Left ventricle myocardium superior (tissue), 1 donor: ENCODE measurements around the gene NIPA2. TPM values are rescaled to one million over a fixed set of nuclear protein-coding genes. Genes with fewer than 3 reads are reported as not detected.
"Not testable (repeated sequence)": the region's sequence is repeated elsewhere in the genome, so short reads cannot be mapped to it uniquely, and the experiment has no call there.

ENCODE experiments used
- ATAC-seq: fragments of 200-7000 bp; cut with Tn5 transposase; one replicate; pipeline ENCODE4 v1.9.1; 2020; ENCODE audit warnings: mild to moderate bottlenecking, moderate library complexity
- DNase-seq: peaks from one replicate; pipeline ENCODE4 v3.0.0-alpha.2; 2020
- intact Hi-C: fragments of 100-400 bp; cut with micrococcal nuclease; formaldehyde crosslinking; loops from one replicate; pipeline ENCODE4 v1.11.0; 2022
- long read RNA-seq: library from polyadenylated mRNA; unstranded; transcript quantifications from one replicate; pipeline ENCODE4 v2.0.0, GENCODE V29; 2021
- total RNA-seq: library from RNA; stranded (reverse); fragmentation: NEBNext Ultra II Directional; extraction: Animal tissue kit (Norgen Biotek cat#: 25700); gene quantifications from one replicate; pipeline ENCODE4 v1.2.1, GENCODE V29; 2021
- donor health status: DM: no; HTN: yes; CAD: no; lungs with severe emphysema.

Gene NIPA2
- 17.3 TPM for total RNA-seq
- long read RNA-seq, transcript NIPA2-204 (7 exons, 3,130 nt): major isoform, 5 of 36 reads
- long read RNA-seq, partial matches to known transcripts: 0 of 36 reads
- long read RNA-seq, other reads (novel, unspliced or antisense): 26 of 36 reads

DNA sequence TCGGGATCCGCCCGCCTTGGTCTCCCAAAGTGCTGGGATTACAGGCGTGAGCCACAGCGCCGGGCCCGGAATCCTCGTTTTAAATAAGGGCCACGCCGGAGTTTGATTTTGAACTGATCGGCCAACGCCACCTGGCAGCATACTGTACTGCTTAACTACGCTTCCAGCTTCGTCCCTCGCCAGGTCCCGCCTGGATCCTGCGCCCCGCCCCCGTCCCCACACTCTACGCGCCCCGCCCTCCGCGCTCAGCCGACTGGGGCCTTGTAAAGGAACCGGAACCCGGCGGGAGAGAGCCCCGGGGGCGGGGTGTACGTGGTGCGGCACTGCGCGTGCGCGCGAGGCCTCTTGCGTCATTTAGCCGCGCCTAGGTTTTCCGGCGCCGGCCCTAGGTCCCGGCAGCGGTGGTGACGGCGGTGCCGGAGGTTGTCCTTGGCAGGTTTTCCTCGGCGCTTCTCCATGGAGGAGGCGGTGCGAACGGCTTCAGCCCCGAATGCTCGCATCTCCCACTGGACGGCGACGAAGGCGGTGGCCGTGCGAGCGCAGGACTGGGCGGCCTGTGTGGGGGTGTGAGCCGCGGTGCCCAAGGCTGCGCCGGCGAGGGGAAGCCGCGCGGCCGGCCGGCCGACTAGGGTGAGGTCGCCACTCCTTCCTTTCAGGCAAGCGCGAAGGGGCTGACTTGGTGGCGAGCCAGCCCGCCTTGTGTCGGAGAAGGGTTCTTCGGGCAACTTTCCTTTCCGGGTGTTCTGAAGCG is at the start of gene NIPA2:
NIPA2 (plus strand) TSS at position 375 of the 751 bp plus-strand sequence. CDS start 13,066 bp downstream, outside the sequence.
- DNase-seq: peak; percentile 100
- peak; percentile 99 for ATAC-seq
- intact Hi-C loops: no loop called here

DNA sequence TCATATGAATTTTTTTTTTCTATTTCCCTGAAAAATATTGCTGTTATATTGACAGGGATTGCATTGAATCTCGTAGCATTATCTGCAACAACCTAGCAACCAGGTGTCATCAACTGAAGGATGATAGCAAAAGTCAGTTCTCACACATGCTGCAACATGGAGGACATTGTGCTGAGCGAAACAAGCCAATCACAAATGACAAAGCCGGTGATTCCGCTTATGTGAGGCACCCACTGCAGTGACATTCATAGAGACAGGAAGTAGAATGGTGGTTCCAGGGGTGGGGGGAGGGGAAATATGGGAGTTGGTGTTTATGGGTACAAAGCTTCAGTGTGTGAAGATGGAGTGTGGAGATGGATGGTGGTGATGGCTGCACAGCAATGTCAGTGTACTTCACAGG is 44.4 kb upstream of the NIPA2 start:
- no peak for ATAC-seq
- DNase-seq: no peak
- intact Hi-C loops: no loop called here

DNA sequence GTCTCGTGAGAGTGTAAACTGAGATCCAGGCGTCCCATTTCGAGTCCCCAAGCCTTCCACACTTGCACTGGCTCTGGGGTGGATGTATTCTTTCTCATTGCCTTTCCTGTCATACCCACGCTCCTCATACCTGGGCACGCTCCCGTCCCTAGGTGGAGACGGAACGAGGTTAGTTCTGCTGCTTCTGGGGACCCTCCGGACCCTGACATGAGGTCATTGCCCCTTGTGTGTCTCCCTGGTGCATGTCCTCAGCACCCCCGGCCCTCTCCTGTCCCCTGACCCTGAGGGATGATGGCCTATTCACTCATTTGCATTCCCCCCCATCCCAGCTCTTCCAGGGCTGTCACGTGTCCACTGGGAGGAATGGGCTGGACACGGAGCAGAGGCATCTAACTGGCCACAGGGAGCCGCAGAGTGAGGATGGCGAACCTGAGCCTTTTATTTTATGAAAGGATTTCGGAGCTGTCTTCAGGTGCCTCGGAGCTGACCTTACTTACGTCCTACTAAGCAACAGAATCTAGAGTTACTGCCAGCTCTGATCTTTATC is 43.8 kb upstream of the NIPA2 start:
- no peak for ATAC-seq
- no peak for DNase-seq
- intact Hi-C loops: no loop called here

DNA sequence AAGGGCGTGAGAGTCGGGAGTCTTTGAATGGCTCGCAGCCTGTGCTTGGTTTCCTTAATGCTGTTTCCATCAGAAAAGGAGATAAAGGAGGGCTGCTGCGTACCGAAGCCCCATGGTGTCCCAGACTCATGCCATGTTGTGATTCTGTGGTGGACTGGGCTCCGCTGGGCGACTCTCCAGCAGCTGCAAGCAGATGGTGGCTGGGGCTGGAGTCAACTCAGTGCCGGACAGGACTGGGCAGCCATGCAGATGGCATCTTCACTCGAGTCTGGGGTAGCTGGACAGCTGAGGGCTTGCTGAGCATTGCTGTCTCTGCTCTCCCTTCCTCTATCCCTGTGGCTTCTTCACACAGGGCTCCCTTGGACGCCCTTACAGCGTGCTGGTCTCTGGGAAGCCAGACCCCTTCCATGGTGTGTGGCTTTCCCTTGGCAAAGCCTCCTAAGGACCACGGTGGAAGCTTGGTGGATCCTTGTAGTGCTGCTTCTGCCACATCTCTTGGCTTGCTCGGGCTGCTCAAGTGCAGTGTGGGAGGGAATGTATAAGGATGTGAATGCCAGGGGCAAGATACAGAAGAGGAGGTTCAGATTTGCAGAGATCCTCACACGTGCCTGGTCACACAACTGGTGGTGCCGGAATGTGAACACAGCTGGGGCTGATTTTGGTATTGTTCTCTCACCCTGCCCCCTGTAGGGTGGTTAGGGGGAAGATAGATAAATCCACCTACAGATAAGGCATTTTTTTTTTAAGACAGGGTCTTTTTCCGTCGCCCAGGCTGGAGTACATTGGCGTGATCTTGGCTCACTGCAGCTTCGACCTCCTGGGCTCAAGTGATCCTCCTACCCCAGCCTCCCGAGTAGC is 43.0 kb upstream of the NIPA2 start:
- ATAC-seq: no peak
- no peak for DNase-seq
- intact Hi-C loops: no loop called here

DNA sequence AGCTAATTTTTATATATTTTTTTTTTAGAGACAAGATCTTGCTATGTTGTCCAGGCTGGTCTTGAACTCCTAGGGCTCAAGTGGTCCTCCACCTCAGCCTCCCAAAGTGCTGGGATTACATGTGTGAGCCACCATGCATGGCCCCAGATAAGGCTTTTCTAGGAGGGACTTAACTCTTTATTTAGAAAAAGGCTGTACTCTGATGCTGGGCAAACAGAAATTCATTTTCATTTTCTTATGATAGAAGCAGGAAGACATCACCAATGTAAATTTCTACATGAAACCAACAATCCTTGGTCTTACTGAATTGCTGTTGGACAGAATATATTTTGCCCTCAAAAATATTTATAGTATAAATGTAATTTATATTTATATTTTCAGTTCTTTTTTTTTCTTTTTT is 42.4 kb upstream of the NIPA2 start:
- intact Hi-C loops: no loop called here
- DNase-seq: no peak
- no peak for ATAC-seq

DNA sequence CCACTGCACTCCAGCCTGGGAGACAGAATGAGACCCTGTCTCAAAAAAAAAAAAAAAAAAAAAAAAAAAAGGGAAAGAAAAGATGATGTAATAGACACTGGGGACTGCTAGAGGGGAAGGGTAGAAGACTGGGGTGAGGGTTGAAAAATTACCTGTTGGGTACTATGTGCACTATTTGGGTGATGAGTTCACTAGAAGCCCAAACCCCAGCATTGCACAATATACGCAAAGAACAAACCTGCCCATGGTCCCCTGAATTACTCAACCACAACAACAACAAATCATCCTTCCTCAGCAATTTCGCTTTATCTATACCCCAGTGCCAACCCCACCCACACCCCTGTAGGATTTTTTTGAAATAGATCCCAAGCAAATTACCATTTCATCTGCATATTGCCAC is 38.6 kb upstream of the NIPA2 start:
- no peak for ATAC-seq
- intact Hi-C loops: no loop called here
- DNase-seq: no peak

DNA sequence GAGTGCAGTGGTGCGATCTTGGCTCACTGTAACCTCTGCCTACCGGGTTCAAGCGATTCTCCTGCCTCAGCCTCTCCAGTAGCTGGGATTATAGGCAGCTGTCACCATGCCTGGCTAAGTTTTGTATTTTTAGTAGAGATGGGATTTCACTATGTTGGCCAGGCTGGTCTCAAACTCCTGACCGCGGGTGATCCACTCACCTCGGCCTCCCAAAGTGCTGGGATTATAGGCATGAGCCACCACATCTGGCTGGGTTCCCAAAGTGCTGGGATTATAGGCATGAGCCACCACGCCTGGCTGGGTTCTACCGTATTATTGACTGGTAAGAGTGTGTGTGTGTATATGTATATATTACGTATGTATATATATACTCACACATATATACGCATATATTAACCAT is 35.5 kb upstream of the NIPA2 start:
- intact Hi-C loops, ATAC-seq: not testable (repeated sequence)

DNA sequence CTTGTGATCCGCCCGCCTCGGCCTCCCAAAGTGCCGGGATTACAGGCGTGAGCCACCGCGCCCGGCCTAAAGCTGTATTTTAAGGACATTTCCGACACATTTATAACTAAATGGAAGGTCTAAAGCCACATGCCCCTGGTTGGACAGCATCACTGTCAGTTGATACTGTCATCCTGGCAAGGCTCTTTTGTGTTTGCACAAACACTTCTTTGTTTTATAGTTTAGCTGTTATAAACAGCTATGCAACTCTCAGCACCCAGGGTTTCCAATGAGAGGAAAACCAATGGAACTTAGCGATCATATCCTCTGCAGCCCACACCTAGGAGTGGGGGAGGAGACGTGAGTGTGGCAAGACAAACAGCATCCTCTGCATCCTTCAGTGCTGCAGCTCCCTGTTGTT is 32.3 kb upstream of the NIPA2 start:
- DNase-seq (no peak), ATAC-seq (no peak)
- intact Hi-C loops: no loop called here

More for the DNA sequence above, 35.5 kb upstream of the NIPA2 start:
- DNase-seq: not testable (repeated sequence)

DNA sequence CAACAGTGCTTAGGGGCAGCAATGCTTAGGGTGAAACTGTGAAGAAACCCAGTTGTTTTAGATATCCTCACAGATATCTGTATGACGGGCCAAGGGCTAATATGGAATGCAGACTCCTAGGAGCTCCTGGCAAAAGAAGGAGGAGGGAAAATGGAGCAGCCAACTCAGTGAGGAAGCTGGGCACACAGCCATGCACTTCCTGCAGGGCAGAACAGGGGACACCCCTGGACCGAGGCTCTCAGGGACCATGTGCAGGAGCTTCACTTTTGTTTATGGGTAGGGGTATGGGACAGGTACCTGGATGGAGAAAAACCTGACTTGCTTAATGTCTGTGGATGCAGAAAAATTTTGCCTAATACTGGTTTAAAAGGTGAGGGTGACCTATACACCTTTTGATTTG is 31.8 kb upstream of the NIPA2 start:
- intact Hi-C loops: no loop called here
- DNase-seq (peak; percentile 48), ATAC-seq (peak; percentile 48)

DNA sequence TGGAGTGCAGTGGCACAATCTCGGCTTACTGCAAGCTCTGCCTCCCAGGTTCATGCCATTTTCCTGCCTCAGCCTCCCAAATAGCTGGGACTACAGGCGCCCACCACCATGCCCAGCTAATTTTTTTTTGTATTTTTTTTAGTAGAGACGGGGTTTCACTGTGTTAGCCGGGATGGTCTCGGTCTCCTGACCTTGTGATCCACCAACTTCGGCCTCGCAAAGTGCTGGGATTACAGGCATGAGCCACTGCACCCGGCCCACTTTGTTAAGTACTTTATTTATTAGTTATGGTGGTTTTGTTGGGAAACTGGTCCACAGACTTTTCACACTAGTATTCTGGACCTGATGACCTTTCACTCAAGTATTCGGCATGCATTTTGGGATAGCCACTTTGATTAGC is 30.6 kb upstream of the NIPA2 start:
- intact Hi-C loops, ATAC-seq, DNase-seq: not testable (repeated sequence)

DNA sequence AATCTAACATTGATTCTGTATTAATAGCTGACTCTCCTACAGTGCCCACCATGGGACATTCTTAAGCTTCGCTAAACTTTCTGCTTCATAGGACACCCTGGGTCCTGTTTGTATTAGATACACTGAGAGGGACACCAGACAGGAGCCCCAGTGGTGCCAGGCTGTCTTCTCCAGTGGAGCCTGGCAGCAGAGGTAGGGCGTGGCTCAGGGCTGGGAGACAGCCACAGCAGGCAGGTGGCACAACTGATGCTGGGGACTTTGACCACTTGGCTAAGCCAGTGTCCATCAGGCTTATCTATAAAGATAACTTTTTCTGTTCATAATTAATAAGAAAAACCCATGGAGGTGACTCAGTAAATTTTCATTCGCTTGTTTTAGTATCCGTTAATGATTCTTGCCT is 30.2 kb upstream of the NIPA2 start:
- ATAC-seq: no peak
- no peak for DNase-seq

DNA sequence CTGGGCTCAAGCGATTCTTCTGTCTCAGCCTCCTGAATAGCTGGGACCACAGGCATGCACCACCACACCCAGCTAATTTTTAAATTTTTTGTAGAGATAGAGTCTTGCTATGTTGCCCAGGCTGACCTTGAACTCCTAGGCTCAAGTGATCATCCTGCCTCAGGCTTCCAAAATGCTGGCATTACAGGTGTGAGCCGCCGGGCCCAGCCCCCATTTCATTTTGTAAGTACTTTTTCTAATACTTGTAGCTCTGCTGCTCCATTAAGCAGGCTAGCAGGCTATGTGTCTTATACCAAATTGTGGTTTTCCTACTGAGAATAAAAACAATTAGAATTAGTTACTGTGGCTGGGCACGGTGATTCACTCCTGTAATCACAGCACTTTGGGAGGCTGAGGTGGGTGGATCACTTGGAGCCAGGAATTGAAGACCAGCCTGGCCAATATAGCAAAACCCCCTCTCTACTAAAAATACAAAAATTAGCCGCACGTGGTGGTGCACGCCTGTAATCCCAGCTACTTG is 29.6 kb upstream of the NIPA2 start:
- intact Hi-C loops: no loop called here
- DNase-seq (no peak), ATAC-seq (no peak)

More for the DNA sequence above, 30.2 kb upstream of the NIPA2 start:
- intact Hi-C loops: no loop called here

DNA sequence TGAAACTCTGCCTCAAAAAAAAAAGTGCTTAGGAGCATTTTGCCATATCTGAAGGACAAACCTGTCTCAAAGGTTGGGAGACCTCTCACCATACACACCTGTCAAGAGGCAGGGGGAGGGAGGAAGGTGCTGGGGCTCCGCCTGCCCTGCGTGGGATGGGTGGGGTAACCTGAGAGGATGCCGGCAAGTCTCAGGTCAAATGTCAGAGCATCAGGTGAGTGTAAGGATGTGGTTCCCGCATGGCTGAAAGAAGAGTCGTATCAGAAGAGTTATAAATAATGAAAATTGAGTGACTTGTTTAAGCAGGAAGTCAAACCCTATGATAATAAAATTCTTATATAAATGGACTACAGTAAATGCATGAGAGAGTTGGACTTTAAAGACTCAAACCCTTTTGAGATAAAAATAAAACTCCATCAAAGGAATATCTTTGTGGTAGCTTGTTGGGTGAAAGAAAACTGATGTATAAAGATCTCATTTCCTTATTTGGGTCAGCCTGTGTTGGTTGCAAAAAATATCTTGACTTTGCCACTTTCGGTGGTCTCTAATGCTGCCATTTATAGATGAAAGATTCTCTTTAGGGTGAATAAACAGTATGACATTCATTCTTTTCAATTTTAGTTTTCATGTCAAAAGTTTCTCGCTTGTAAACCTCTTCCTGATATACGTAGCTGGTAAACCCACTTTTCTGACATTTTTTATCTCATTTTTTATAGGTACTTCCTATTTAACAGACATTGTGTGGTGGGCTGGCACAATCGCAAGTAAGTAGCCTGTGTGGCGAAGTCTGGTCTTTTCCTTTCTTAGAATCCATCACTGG is 28.2 kb upstream of the NIPA2 start:
- intact Hi-C loops: no loop called here
- no peak for ATAC-seq
- DNase-seq: no peak

DNA sequence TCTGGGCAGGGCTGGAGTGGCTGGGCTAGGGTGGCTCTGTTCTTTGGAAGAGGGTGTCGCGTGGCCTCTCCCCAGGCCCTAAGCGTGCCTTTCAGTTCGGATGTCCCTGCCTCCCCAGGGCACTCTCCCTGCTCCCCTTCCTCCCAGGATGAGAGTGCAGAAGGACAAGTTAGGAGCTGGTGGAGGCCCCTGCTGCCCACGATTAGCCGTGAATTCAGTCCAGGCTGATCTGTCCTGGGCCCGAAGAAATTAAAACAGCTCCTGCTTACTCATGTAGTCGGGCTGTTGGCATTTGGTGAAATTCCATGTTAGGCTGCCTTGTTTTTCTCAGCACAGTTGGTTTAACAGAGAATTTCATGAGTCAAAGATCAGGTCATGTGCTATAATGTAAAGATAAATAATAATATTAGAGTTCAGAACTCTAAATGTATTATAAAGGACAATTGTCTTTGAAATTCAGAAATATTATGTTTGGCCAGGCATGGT is 27.6 kb upstream of the NIPA2 start:
- intact Hi-C loops: no loop called here
- DNase-seq (no peak), ATAC-seq (no peak)

DNA sequence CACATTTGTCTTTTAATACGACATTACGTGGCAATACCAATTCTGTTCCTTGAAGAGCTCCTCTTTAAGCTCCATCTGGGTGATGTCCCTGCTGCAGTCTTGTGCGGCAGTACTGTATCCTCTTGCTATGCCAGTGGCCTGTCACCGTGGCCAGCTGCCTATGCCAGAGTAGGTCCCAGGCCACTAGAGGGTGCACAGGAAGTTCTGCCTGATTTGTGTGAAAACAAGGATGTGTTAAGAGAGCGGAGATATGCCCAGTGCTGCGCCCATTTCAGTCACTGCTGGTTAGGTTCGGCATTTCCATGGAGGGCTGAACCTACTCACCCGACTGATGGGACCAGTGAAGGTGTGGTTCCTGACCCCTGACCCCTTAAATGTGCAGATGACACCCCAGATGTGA is 26.8 kb upstream of the NIPA2 start:
- intact Hi-C loops: no loop called here
- ATAC-seq: peak; percentile 31
- no peak for DNase-seq

DNA sequence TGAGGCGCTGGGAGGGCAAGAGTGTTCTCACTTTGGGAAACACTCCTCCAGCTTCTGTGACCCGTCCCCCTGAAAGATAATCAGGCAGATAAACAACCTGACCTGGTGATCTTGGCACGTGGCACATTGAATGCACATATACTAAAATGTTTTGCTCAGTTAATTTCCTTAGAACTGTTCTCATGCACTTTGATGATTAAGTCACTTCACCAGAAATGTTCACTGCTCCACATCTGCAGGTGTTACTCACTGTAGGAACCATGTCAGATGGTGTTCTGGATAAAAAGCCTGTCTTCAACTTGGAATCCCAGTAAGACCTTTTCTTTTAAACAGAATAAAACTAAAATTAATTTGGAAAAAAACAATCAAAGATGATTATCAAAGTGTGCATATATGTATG is 24.6 kb upstream of the NIPA2 start:
- ATAC-seq: no peak
- intact Hi-C loops: no loop called here
- DNase-seq: no peak

DNA sequence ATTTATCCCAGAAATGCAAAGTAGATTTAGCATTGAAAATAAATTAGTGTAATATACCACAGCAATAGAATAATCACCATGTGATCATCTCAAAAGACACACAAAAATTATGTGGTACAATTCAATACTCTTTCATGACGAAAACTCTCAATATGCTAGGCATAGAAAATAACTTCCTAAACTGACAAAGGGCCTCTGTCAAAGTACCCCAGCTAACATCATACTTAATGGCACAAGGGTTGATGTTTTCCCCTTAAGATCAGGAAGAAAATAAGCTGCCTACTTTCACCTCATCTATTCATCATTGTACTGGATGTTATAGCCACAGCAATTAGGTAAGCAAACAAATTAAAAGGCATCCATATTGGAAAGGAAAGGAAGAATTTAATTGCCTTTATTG is 22.7 kb upstream of the NIPA2 start:
- ATAC-seq (no peak), DNase-seq (no peak)
- intact Hi-C loops: no loop called here

DNA sequence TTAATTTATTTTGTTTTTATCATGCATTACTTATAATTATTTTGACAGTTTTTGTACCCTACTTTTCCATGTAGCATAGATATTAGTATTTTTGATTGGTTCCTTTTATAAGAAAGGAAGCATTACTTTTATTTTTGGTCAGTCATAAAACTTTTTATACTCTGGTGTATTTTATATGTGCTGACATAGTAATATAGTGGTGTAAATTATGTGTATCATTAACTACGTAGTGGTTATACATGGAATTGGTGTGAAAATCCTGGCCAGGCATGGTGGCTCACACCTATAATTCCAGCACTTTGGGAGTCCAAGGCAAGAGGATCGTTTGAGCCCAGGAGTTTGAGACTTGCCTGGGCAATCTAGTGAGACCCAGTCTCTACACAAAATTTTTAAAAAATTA is 18.8 kb upstream of the NIPA2 start:
- no peak for DNase-seq
- intact Hi-C loops: no loop called here
- ATAC-seq: no peak
